HEK293 (cell line): ENCODE results near the gene MSRB1.

Experiments
- CTCF ChIA-PET: fragments of 350-600 bp; formaldehyde crosslinking; extraction: SDS; loops from one replicate; lab custom pipeline; 2021; ENCODE audit warnings: antibody characterized with exemption; lab: Yijun Ruan, JAX
- POLR2A ChIA-PET: fragments of 300-600 bp; formaldehyde crosslinking; extraction: SDS; loops from one replicate; lab custom pipeline; 2020; ENCODE audit warnings: antibody characterized with exemption, inconsistent platforms; lab: Yijun Ruan, JAX
- H3K27ac ChIP-seq: fragments of 200-500 bp; sonication (Bioruptor generic); 2 replicates; pipeline ENCODE4 v1.5.1; 2014; ENCODE audit warnings: low read depth, low read length, control low read depth, inconsistent platforms; ENCODE audit errors: extremely low read depth
- H3K36me3 ChIP-seq, 2 experiments: fragments of 200-500 bp in 1 of 2; sonication (Bioruptor generic) in 1 of 2; 1 replicate in 1 of 2; 2 replicates in 1 of 2; pipeline ENCODE4 v1.5.1; 2014 to 2017; ENCODE audit warnings: inconsistent platforms in 2 of 2, low read length in 2 of 2; ENCODE audit not compliant: control insufficient read depth in 2 of 2, insufficient read depth in 1 of 2
- H3K4me1 ChIP-seq: fragments of 200-500 bp; sonication (Bioruptor generic); 2 replicates; pipeline ENCODE4 v1.5.1; 2014; ENCODE audit warnings: mild to moderate bottlenecking, low read length, inconsistent platforms; ENCODE audit not compliant: control insufficient read depth, insufficient read depth
- H3K4me3 ChIP-seq: 2 replicates; pipeline ENCODE4 v1.5.1; 2011; ENCODE audit warnings: low read depth, mild to moderate bottlenecking, control low read depth, low read length, moderate library complexity
- H3K9me3 ChIP-seq: fragments of 200-500 bp; sonication (Bioruptor generic); 2 replicates; pipeline ENCODE4 v1.5.1; 2014; ENCODE audit warnings: low read depth, low read length, inconsistent platforms; ENCODE audit not compliant: control insufficient read depth, insufficient read depth
- GLIS1 ChIP-seq: fragments of 450-650 bp; formaldehyde crosslinking; IDR thresholded peaks from 2 replicates; pipeline ENCODE4 v1.5.1; 2016; ENCODE audit warnings: missing biosample characterization, missing genetic modification characterization
- GLIS2 ChIP-seq: fragments of 450-650 bp; formaldehyde crosslinking; IDR thresholded peaks from 2 replicates; pipeline ENCODE4 v1.5.1; 2016; ENCODE audit warnings: missing biosample characterization, missing genetic modification characterization
- KLF1 ChIP-seq: fragments of 450-650 bp; formaldehyde crosslinking; IDR thresholded peaks from 2 replicates; pipeline ENCODE4 v1.5.1; 2016; ENCODE audit warnings: missing biosample characterization, missing genetic modification characterization
- KLF10 ChIP-seq: fragments of 450-650 bp; IDR thresholded peaks from 2 replicates; pipeline ENCODE4 v1.5.1; 2018; ENCODE audit warnings: missing biosample characterization, mild to moderate bottlenecking, missing genetic modification characterization
- KLF16 ChIP-seq: fragments of 450-650 bp; formaldehyde crosslinking; IDR thresholded peaks from 2 replicates; pipeline ENCODE4 v1.5.1; 2017; ENCODE audit warnings: missing biosample characterization, missing genetic modification characterization
- KLF7 ChIP-seq: fragments of 450-650 bp; formaldehyde crosslinking; IDR thresholded peaks from 2 replicates; pipeline ENCODE4 v1.5.1; 2016; ENCODE audit warnings: missing biosample characterization, missing genetic modification characterization, borderline replicate concordance
- KLF9 ChIP-seq: fragments of 450-650 bp; formaldehyde crosslinking; IDR thresholded peaks from 2 replicates; pipeline ENCODE4 v1.5.1; 2016; ENCODE audit warnings: missing biosample characterization, missing genetic modification characterization, low read depth
- SP2 ChIP-seq: fragments of 450-650 bp; formaldehyde crosslinking; IDR thresholded peaks from 2 replicates; pipeline ENCODE4 v1.5.1; 2016; ENCODE audit warnings: missing biosample characterization, missing genetic modification characterization
- SP3 ChIP-seq: fragments of 450-650 bp; formaldehyde crosslinking; IDR thresholded peaks from 2 replicates; pipeline ENCODE4 v1.5.1; 2016; ENCODE audit warnings: missing biosample characterization, missing genetic modification characterization
- SP7 ChIP-seq: fragments of 450-650 bp; formaldehyde crosslinking; IDR thresholded peaks from 2 replicates; pipeline ENCODE4 v1.5.1; 2016; ENCODE audit warnings: missing biosample characterization, missing genetic modification characterization
- ZBTB20 ChIP-seq: fragments of 450-650 bp; formaldehyde crosslinking; IDR thresholded peaks from 2 replicates; pipeline ENCODE4 v1.5.1; 2016; ENCODE audit warnings: missing biosample characterization, missing genetic modification characterization
- ZBTB48 ChIP-seq: fragments of 450-650 bp; formaldehyde crosslinking; IDR thresholded peaks from 2 replicates; pipeline ENCODE4 v1.5.1; 2016; ENCODE audit warnings: missing biosample characterization, missing genetic modification characterization
- ZBTB8A ChIP-seq: fragments of 450-650 bp; formaldehyde crosslinking; IDR thresholded peaks from 2 replicates; pipeline ENCODE4 v1.5.1; 2016; ENCODE audit warnings: missing biosample characterization, missing genetic modification characterization
- ZFP69B ChIP-seq: fragments of 450-650 bp; formaldehyde crosslinking; IDR thresholded peaks from 2 replicates; pipeline ENCODE4 v1.5.1; 2016; ENCODE audit warnings: missing biosample characterization, missing genetic modification characterization
- ZNF274 ChIP-seq, 2 experiments: fragments of 200-500 bp in 1 of 2; fragments of 450-650 bp in 1 of 2; sonication (Bioruptor generic) in 1 of 2; formaldehyde crosslinking in 1 of 2; IDR thresholded peaks; 2 replicates each; pipeline versions ENCODE4 v1.5.1 to v1.6.1; 2014 to 2016; ENCODE audit warnings: borderline replicate concordance in 1 of 2, inconsistent platforms in 1 of 2, low read length in 1 of 2, missing biosample characterization in 1 of 2, missing genetic modification characterization in 1 of 2
- ZNF335 ChIP-seq: fragments of 450-650 bp; formaldehyde crosslinking; conservative IDR thresholded peaks from 2 replicates; pipeline ENCODE4 v1.5.1; 2016; ENCODE audit warnings: missing biosample characterization, missing genetic modification characterization
- ZNF341 ChIP-seq: fragments of 450-650 bp; formaldehyde crosslinking; IDR thresholded peaks from 2 replicates; pipeline ENCODE4; 2016; ENCODE audit warnings: low read depth, missing biosample characterization, missing genetic modification characterization
- ZNF366 ChIP-seq: fragments of 450-650 bp; formaldehyde crosslinking; conservative IDR thresholded peaks from 2 replicates; pipeline ENCODE4 v1.5.1; 2016; ENCODE audit warnings: missing biosample characterization, missing genetic modification characterization
- ZNF394 ChIP-seq: fragments of 450-650 bp; formaldehyde crosslinking; IDR thresholded peaks from 2 replicates; pipeline ENCODE4 v1.5.1; 2016; ENCODE audit warnings: missing biosample characterization, missing genetic modification characterization, mild to moderate bottlenecking, moderate library complexity, borderline replicate concordance
- ZNF416 ChIP-seq: fragments of 450-650 bp; formaldehyde crosslinking; IDR thresholded peaks from 2 replicates; pipeline ENCODE4 v1.5.1; 2016; ENCODE audit warnings: missing biosample characterization, missing genetic modification characterization
- ZNF423 ChIP-seq: fragments of 450-650 bp; formaldehyde crosslinking; IDR thresholded peaks from 2 replicates; pipeline ENCODE4 v1.5.1; 2016; ENCODE audit warnings: missing biosample characterization, missing genetic modification characterization
- ZNF561 ChIP-seq: fragments of 450-650 bp; IDR thresholded peaks from 2 replicates; pipeline ENCODE4 v1.5.1; 2018; ENCODE audit warnings: missing biosample characterization, missing genetic modification characterization, borderline replicate concordance
- ZNF610 ChIP-seq: fragments of 450-650 bp; formaldehyde crosslinking; IDR thresholded peaks from 2 replicates; pipeline ENCODE4 v1.5.1; 2016; ENCODE audit warnings: missing biosample characterization, missing genetic modification characterization, borderline replicate concordance
- ZXDB ChIP-seq: fragments of 450-650 bp; formaldehyde crosslinking; IDR thresholded peaks from 2 replicates; pipeline ENCODE4 v1.5.1; 2016; ENCODE audit warnings: missing biosample characterization, missing genetic modification characterization
- TF ChIP-seq, protein P1 (sequence below): fragments of 450-650 bp; formaldehyde crosslinking; IDR thresholded peaks from 2 replicates; pipeline ENCODE4 v1.5.1; 2016; ENCODE audit warnings: missing biosample characterization, missing genetic modification characterization
- TF ChIP-seq, protein P2 (sequence below): fragments of 450-650 bp; formaldehyde crosslinking; IDR thresholded peaks from 2 replicates; pipeline ENCODE4 v1.5.1; 2016; ENCODE audit warnings: missing biosample characterization, missing genetic modification characterization
- TF ChIP-seq, protein P3 (sequence below): fragments of 450-650 bp; IDR thresholded peaks from 2 replicates; pipeline ENCODE4 v1.5.1; 2018; ENCODE audit warnings: missing biosample characterization, mild to moderate bottlenecking, missing genetic modification characterization
- TF ChIP-seq, protein P4 (sequence below): fragments of 450-650 bp; formaldehyde crosslinking; IDR thresholded peaks from 2 replicates; pipeline ENCODE4 v1.5.1; 2016; ENCODE audit warnings: missing biosample characterization, missing genetic modification characterization
- TF ChIP-seq, protein P5 (sequence below): fragments of 450-650 bp; formaldehyde crosslinking; IDR thresholded peaks from 2 replicates; pipeline ENCODE4 v1.5.1; 2016; ENCODE audit warnings: missing biosample characterization, missing genetic modification characterization

Gene MSRB1

DNA sequence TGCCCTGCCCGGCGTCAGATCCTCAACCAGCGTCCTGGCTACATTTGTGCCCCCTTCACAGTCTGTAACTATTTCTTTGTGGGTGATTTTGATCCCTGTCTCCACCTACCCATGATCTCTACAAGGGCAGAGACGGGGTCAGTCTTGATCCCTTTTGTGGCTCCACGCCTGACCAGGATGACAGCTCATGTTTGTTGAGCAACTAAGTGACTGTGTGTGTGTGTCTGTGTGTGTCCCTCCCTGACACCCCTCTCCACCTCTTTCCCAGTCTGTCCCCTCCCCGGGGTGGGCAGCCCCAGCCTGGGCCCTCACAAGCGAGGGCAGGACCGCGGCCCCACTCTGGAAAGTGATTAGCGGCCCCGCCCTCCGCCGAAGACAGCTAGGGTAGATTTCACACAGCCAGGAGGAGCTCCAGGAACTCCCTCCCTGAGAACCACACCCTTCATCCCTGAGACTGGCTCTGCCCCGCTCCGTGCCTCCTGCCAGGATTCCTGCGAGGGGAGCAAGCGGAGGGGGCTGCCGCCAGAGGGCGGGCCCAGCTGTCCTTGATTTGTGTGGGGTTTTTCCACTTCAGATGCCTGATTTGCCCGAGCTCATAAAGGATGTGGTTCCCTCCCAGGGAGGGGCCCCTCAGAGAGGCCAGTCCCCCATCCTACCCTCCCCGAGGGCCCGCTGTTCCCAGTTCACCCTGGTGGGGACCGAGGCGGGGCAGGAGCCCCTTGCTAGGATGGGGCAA is 19.5 kb downstream of the MSRB1 start:
- Histone ChIP-seq H3K9me3 (no peaks in the 10 kb centered on the region), H3K4me1 (no peaks in the 10 kb centered on the region; the same call in 1 of the 2 replicates), H3K27ac (no peak overlapping the region; the same call in 1 of the 2 replicates), H3K4me3 (no peak overlapping the region), H3K36me3 (no peaks in the 10 kb centered on the region)
- ChIA-PET POLR2A (interaction anchor here (0.8 to 1.7 kb wide), 8 partner anchors 14 to 232 kb away, joined by 3 to 14 read pairs (median 4); partner anchors contain the start of genes MAPK8IP3, MSRB1, NUBP2 and RPS2), CTCF (interaction anchor here (0.6 to 2.0 kb wide), 29 partner anchors 9 to 677 kb away, joined by 3 to 14 read pairs (median 4); partner anchors contain the start of gene FAHD1)
- TF ChIP-seq ZNF416 (tag by site-specific recombination) (no peak), GLIS1 (tag by site-specific recombination) (peak; percentile 89), GLIS2 (tag by site-specific recombination) (peak; percentile 87), ZNF561 (tag by site-specific recombination) (peak; percentile 74; the same call in 1 of the 2 replicates), ZNF274 (IDR thresholded peaks at IDR 0.05; ENCODE audit: low read length) (no peak), ZNF274 (tag by site-specific recombination; IDR thresholded peaks at IDR 0.05; ENCODE audit: borderline replicate concordance) (no peak), ZNF610 (0 out of 2 replicates have a peak, but pooled peaks have one; percentile 66), ZFP69B (tag by site-specific recombination) (peak; percentile 48), ZNF341 (peak; percentile 91), ZNF423 (tag by site-specific recombination) (no peak), KLF9 (peak; percentile 79), KLF16 (peak; percentile 77), ZNF366 (no peak), ZBTB20 (tag by site-specific recombination) (peak; percentile 26; the same call in 1 of the 2 replicates), ZNF335 (tag by site-specific recombination) (peak; percentile 80), ZBTB8A (tag by site-specific recombination) (peak; percentile 51), SP3 (peak; percentile 71), ZBTB48 (tag by site-specific recombination) (peak; percentile 33), KLF7 (tag by site-specific recombination) (peak; percentile 80; the same call in 1 of the 2 replicates), SP2 (peak; percentile 84), ZXDB (tag by site-specific recombination) (peak; percentile 58), KLF10 (tag by site-specific recombination) (peak; percentile 68), ZNF394 (tag by site-specific recombination) (peak; percentile 28; the same call in 1 of the 2 replicates), KLF1 (peak; percentile 97), SP7 (tag by site-specific recombination) (peak; percentile 66)
- TF ChIP-seq, protein P1, sequence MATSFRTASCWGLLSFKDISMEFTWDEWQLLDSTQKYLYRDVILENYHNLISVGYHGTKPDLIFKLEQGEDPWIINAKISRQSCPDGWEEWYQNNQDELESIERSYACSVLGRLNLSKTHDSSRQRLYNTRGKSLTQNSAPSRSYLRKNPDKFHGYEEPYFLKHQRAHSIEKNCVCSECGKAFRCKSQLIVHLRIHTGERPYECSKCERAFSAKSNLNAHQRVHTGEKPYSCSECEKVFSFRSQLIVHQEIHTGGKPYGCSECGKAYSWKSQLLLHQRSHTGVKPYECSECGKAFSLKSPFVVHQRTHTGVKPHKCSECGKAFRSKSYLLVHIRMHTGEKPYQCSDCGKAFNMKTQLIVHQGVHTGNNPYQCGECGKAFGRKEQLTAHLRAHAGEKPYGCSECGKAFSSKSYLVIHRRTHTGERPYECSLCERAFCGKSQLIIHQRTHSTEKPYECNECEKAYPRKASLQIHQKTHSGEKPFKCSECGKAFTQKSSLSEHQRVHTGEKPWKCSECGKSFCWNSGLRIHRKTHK (tag by site-specific recombination), result no peak
- TF ChIP-seq, protein P2, sequence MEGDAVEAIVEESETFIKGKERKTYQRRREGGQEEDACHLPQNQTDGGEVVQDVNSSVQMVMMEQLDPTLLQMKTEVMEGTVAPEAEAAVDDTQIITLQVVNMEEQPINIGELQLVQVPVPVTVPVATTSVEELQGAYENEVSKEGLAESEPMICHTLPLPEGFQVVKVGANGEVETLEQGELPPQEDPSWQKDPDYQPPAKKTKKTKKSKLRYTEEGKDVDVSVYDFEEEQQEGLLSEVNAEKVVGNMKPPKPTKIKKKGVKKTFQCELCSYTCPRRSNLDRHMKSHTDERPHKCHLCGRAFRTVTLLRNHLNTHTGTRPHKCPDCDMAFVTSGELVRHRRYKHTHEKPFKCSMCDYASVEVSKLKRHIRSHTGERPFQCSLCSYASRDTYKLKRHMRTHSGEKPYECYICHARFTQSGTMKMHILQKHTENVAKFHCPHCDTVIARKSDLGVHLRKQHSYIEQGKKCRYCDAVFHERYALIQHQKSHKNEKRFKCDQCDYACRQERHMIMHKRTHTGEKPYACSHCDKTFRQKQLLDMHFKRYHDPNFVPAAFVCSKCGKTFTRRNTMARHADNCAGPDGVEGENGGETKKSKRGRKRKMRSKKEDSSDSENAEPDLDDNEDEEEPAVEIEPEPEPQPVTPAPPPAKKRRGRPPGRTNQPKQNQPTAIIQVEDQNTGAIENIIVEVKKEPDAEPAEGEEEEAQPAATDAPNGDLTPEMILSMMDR, result peak; percentile 90
- TF ChIP-seq, protein P3, sequence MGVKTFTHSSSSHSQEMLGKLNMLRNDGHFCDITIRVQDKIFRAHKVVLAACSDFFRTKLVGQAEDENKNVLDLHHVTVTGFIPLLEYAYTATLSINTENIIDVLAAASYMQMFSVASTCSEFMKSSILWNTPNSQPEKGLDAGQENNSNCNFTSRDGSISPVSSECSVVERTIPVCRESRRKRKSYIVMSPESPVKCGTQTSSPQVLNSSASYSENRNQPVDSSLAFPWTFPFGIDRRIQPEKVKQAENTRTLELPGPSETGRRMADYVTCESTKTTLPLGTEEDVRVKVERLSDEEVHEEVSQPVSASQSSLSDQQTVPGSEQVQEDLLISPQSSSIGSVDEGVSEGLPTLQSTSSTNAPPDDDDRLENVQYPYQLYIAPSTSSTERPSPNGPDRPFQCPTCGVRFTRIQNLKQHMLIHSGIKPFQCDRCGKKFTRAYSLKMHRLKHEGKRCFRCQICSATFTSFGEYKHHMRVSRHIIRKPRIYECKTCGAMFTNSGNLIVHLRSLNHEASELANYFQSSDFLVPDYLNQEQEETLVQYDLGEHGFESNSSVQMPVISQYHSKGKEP (tag by site-specific recombination), result peak; percentile 19; the same call in 1 of the 2 replicates
- TF ChIP-seq, protein P4, sequence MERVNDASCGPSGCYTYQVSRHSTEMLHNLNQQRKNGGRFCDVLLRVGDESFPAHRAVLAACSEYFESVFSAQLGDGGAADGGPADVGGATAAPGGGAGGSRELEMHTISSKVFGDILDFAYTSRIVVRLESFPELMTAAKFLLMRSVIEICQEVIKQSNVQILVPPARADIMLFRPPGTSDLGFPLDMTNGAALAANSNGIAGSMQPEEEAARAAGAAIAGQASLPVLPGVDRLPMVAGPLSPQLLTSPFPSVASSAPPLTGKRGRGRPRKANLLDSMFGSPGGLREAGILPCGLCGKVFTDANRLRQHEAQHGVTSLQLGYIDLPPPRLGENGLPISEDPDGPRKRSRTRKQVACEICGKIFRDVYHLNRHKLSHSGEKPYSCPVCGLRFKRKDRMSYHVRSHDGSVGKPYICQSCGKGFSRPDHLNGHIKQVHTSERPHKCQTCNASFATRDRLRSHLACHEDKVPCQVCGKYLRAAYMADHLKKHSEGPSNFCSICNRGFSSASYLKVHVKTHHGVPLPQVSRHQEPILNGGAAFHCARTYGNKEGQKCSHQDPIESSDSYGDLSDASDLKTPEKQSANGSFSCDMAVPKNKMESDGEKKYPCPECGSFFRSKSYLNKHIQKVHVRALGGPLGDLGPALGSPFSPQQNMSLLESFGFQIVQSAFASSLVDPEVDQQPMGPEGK (tag by site-specific recombination), result peak; percentile 84
- TF ChIP-seq, protein P5, sequence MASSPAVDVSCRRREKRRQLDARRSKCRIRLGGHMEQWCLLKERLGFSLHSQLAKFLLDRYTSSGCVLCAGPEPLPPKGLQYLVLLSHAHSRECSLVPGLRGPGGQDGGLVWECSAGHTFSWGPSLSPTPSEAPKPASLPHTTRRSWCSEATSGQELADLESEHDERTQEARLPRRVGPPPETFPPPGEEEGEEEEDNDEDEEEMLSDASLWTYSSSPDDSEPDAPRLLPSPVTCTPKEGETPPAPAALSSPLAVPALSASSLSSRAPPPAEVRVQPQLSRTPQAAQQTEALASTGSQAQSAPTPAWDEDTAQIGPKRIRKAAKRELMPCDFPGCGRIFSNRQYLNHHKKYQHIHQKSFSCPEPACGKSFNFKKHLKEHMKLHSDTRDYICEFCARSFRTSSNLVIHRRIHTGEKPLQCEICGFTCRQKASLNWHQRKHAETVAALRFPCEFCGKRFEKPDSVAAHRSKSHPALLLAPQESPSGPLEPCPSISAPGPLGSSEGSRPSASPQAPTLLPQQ (tag by site-specific recombination), result peak; percentile 70; the same call in 1 of the 2 replicates
